Epithelial cell of esophagus (primary cell): ENCODE data around the gene MAST2.
"Not testable (repeated sequence)": the region's sequence is repeated elsewhere in the genome, so short reads cannot be mapped to it uniquely, and the experiment has no call there.

Source experiments
- DNase-seq: peaks from one replicate; pipeline ENCODE4 v3.0.0; 2010; ENCODE audit warnings: low read depth
- H3K4me3 ChIP-seq: 2 replicates; pipeline ENCODE4 v1.5.1; 2011; ENCODE audit warnings: mild to moderate bottlenecking, low read length, control low read depth
- CTCF ChIP-seq: IDR thresholded peaks from 2 replicates; pipeline ENCODE4 v1.5.1; 2011; ENCODE audit warnings: low read depth, mild to moderate bottlenecking, low read length, control low read depth, inconsistent platforms; ENCODE audit not compliant: insufficient read depth; ENCODE audit errors: missing control alignments

MAST2 gene

GRCh38 chr1:45827256-45827655, 23.8 kb downstream of the MAST2 start:
- DNase-seq, result no peak
- no peak for TF ChIP-seq CTCF
- H3K4me3 ChIP-seq, result no peak overlapping the region

- no peak overlapping the region for H3K4me3 ChIP-seq
- DNase-seq, result no peak
- no peak for TF ChIP-seq CTCF
These were observed 25.4 kb downstream of the MAST2 start for GRCh38 chr1:45828841-45829240.

DNA sequence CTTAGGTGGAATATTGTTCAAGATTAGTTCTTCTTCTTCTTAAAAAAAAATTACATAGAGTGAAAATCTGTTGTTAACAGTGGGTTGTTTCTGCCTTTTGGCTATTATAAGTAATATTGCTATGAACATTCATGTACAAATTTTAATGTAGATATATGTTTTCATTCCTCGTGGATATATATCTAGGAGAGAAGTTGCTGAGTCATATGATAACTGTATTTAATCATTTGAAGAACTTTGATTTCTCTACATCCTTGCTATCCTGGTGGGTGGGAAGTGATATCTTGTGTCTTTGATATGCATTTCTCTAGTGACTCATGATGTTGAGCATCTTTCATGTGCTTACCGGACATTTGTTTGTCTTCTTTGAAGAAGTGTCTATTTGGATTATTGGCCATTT, 29.9 kb downstream of the MAST2 start:
- TF ChIP-seq CTCF, result no peak
- DNase-seq, result no peak

GRCh38 chr1:45834689-45835088, 31.3 kb downstream of the MAST2 start:
- no peak for TF ChIP-seq CTCF
- no peak overlapping the region for H3K4me3 ChIP-seq
- no peak for DNase-seq

More for the DNA sequence above, 29.9 kb downstream of the MAST2 start:
- H3K4me3 ChIP-seq, result no peak overlapping the region

DNA sequence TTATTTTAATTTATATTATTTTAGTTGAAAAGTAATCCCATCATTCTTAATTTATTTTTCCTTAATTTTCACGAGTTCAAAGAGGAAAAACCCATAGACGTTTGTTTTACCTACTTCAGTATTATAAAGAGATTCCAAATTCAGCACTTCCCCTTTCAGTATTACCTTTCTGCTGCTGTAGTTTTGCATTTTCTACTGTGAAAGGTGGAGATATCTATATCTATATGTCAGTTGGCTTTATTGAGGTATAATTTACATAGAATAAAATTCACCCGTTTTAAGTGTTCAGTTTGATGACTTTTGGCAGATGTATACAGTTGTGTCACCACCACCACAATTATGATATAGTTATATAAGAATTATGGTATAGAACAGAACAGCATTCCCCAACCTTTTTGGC, 33.0 kb downstream of the MAST2 start:
- H3K4me3 ChIP-seq, result no peak overlapping the region
- DNase-seq, result no peak
- TF ChIP-seq CTCF, result no peak

- H3K4me3 ChIP-seq, DNase-seq: not testable (repeated sequence)
These were observed 33.4 kb downstream of the MAST2 start for GRCh38 chr1:45836861-45837260.

DNA sequence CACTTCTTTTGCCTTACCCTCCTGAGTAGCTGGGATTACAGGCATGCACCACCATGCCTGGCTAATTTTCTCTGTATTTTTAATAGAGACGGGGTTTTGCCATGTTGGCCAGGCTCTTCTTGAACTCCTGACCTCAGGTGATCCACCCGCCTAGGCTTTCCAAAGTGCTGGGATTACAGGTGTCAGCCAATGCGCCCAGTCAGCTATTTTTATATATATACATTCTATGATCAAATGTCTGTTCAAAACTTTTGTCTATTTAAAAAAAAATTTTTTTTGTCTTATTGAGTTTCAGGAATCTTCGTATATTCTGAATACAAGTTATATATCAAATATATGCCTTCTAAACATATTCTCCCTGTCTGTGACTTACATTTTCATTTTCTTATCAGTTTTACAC, 34.9 kb downstream of the MAST2 start:
- DNase-seq, H3K4me3 ChIP-seq: not testable (repeated sequence)

DNA sequence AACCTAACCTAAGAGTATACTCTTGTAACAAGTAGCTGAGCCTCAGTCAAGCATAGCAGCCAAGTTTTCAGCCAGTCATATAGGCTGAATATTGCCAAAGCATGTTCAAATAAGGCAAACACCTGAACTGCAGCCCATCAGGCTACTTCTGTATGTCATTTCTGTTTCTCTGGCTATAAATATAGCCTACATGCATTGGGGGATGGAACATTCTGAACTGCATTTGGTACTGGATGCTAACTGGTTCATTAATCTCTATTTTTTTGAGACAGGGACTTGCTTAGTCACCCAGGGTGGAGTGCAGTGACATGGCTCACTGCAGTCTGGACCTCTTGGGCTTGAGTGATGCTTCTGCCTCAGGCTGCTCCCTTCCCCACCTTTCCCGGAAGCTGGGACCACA, 37.3 kb downstream of the MAST2 start:
- no peak for TF ChIP-seq CTCF
- DNase-seq, result peak; percentile 35
- H3K4me3 ChIP-seq, result no peak overlapping the region
